Psoas muscle (tissue), 8 donors: Measurements from ENCODE around the gene THAP7. TPM values are rescaled to one million over a fixed set of nuclear protein-coding genes. Genes with fewer than 3 reads are reported as not detected.

ENCODE experiments used
- ATAC-seq, 4 donors: fragments of 200-7000 bp; cut with Tn5 transposase; one replicate each; pipeline ENCODE4 v1.9.1; 2020; ENCODE audit warnings: moderate library complexity in 3 of 4, mild to moderate bottlenecking in 2 of 4
- DNase-seq, 2 donors: peaks; one replicate each; pipeline ENCODE4 v3.0.0-alpha.2; 2020
- H3K27ac ChIP-seq: fragments of 200-600 bp; one replicate; pipeline ENCODE4 v1.8.0; 2022
- H3K27me3 ChIP-seq, 3 donors: fragments of 200-600 bp in 1 of 3; one replicate each; pipeline versions ENCODE4 v1.6.1 to v1.8.0; 2013 to 2022; ENCODE audit warnings: low read length in 2 of 3, mild to moderate bottlenecking in 2 of 3, moderate library complexity in 1 of 3; ENCODE audit not compliant: insufficient read depth in 3 of 3
- H3K36me3 ChIP-seq, 2 donors: fragments of 200-600 bp in 1 of 2; one replicate each; pipeline versions ENCODE4 v1.6.1 to v1.8.0; 2013 to 2022; ENCODE audit warnings: low read depth in 1 of 2, mild to moderate bottlenecking in 1 of 2, moderate library complexity in 1 of 2; ENCODE audit not compliant: insufficient read depth in 1 of 2
- H3K4me1 ChIP-seq: fragments of 200-600 bp; one replicate; pipeline ENCODE4 v1.8.0; 2022
- H3K4me3 ChIP-seq: fragments of 200-600 bp; one replicate; pipeline ENCODE4 v1.8.0; 2022; ENCODE audit warnings: mild to moderate bottlenecking
- H3K9me3 ChIP-seq: fragments of 200-600 bp; one replicate; pipeline ENCODE4 v1.8.0; 2022
- CTCF ChIP-seq: fragments of 200-600 bp; IDR thresholded peaks from one replicate; pipeline ENCODE4 v1.8.0; 2022; ENCODE audit warnings: antibody characterized with exemption
- WGBS, 3 donors: extraction: QIAGEN DNeasy Blood & Tissue Kit; methylation state at CpG; one replicate each; pipeline versions ENCODE4 v1.1.6 to v1.1.7; 2013; 5-methylcytosine and 5-hydroxymethylcytosine counted together
- intact Hi-C, 2 donors: fragments of 100-400 bp; cut with DNase I; formaldehyde crosslinking; loops; one replicate each; pipeline versions ENCODE4 v1.11.0 to v1.14.2; 2022
- polyA plus RNA-seq, 3 donors: library from polyadenylated mRNA; stranded (reverse); fragments of 200-250 nt; gene quantifications; one replicate each; pipeline ENCODE4 v1.2.3, GENCODE V29; 2013
- total RNA-seq, 4 donors: library from RNA; stranded (reverse); fragmentation: NEBNext Ultra II Directional in 2 of 4; extraction: Animal tissue kit (Norgen Biotek cat#: 25700) in 2 of 4; gene quantifications; one replicate each; pipeline versions ENCODE4 v1.2.1 to v1.2.4, GENCODE V29; 2021 to 2023
- donor health status: healthy with polysubstance abuse.
- donor health status: DM: no; HTN: no; CAD: no; lungs with moderate emphysema.
- donor health status: Bipolar disorder and iron deficiency.
- donor health status: healthy.
- donor health status: DM: yes; HTN: yes; CAD: no.
- donor health status: DM: no; HTN: no; CAD: no.
- donor health status: DM: no; HTN: no; CAD: no.
- donor health status: DM: yes; HTN: yes; CAD: no.

THAP7 gene
- total and polyA plus RNA-seq, 7 donors: 25.2 to 67.5 (median 39.2) TPM

GRCh38 chr22:21033895-21034294, 32.0 kb upstream of the THAP7 start:
- Histone ChIP-seq H3K36me3 (peaks cover 0 to 12% of the 10 kb centered on the region in 2 donors), H3K27ac (no peak overlapping the region), H3K4me1 (peaks cover 31% of the 10 kb centered on the region), H3K9me3 (no peaks in the 10 kb centered on the region), H3K4me3 (no peak overlapping the region), H3K27me3 (peaks cover 0 to 25% (median 6%) of the 10 kb centered on the region in 3 donors)
- no peak for DNase-seq
- 85 to 90% (median 85%) methylated on average over 3 of the region's 3 CpGs for WGBS, 3 donors
- ATAC-seq: no peak
- intact Hi-C loops: no loop called here
- no peak for TF ChIP-seq CTCF

GRCh38 chr22:21032868-21033688, 31.2 kb upstream of the THAP7 start:
- H3K9me3 ChIP-seq: no peaks in the 10 kb centered on the region
- no peak overlapping the region for H3K27ac ChIP-seq
- TF ChIP-seq CTCF: no peak
- peak overlapping the region; percentile 54 for H3K4me3 ChIP-seq
- H3K4me1 ChIP-seq: peaks cover 23% of the 10 kb centered on the region
- H3K36me3 ChIP-seq: peaks cover 0 to 18% of the 10 kb centered on the region in 2 donors
- 66 to 71% (median 69%) methylated on average over 12 of the region's 12 CpGs for WGBS, 3 donors
- ATAC-seq (peak in 1 of 4 donors; percentile 4), DNase-seq (no peak)
- H3K27me3 ChIP-seq: peaks cover 0 to 25% (median 6%) of the 10 kb centered on the region in 3 donors
- intact Hi-C loops: no loop called here

GRCh38 chr22:21032037-21032867, 30.3 kb upstream of the THAP7 start, which contains the start of gene SLC7A4:
Gene SLC7A4, minus strand, starts transcription at chr22:21032561. Its CDS starts 749 bp downstream, at chr22:21031812.
- no peak for TF ChIP-seq CTCF
- H3K36me3 ChIP-seq: peaks cover 0 to 22% of the 10 kb centered on the region in 2 donors
- H3K4me1 ChIP-seq: peaks cover 16% of the 10 kb centered on the region
- H3K27me3 ChIP-seq: peaks cover 0 to 25% (median 6%) of the 10 kb centered on the region in 3 donors
- no peak for DNase-seq
- ATAC-seq: peak; percentile 23 to 33 (median 29)
- peak within 1 kb of the TSS; percentile 54 for H3K4me3 ChIP-seq
- WGBS, 3 donors: 5 to 7% (median 5%) methylated on average over 51 to 59 of the region's 59 CpGs
- no peak within 1 kb of the TSS for H3K27ac ChIP-seq
- intact Hi-C loops: no loop called here
- no peaks in the 10 kb centered on the region for H3K9me3 ChIP-seq

GRCh38 chr22:21031545-21032036, 29.7 kb upstream of the THAP7 start:
- intact Hi-C loops: no loop called here

More at GRCh38 chr22:21031545-21032036, 29.7 kb upstream of the THAP7 start:
- Histone ChIP-seq H3K27me3 (peaks cover 0 to 25% (median 6%) of the 10 kb centered on the region in 3 donors), H3K4me3 (peak overlapping the region; percentile 54), H3K27ac (no peak overlapping the region), H3K36me3 (peaks cover 0 to 24% of the 10 kb centered on the region in 2 donors), H3K9me3 (no peaks in the 10 kb centered on the region), H3K4me1 (peaks cover 16% of the 10 kb centered on the region)
- WGBS, 3 donors: 36 to 46% (median 39%) methylated on average over 16 to 18 of the region's 18 CpGs
- DNase-seq (no peak), ATAC-seq (peak in 2 of 4 donors; percentile 9 to 11)
- TF ChIP-seq CTCF: no peak
